Measurements from ENCODE around the gene PLXNA4.

Gene PLXNA4

GRCh38 chr7:132191418-132191817 is 384.9 kb downstream of the PLXNA4 start:
- TF ChIP-seq, protein P1, sequence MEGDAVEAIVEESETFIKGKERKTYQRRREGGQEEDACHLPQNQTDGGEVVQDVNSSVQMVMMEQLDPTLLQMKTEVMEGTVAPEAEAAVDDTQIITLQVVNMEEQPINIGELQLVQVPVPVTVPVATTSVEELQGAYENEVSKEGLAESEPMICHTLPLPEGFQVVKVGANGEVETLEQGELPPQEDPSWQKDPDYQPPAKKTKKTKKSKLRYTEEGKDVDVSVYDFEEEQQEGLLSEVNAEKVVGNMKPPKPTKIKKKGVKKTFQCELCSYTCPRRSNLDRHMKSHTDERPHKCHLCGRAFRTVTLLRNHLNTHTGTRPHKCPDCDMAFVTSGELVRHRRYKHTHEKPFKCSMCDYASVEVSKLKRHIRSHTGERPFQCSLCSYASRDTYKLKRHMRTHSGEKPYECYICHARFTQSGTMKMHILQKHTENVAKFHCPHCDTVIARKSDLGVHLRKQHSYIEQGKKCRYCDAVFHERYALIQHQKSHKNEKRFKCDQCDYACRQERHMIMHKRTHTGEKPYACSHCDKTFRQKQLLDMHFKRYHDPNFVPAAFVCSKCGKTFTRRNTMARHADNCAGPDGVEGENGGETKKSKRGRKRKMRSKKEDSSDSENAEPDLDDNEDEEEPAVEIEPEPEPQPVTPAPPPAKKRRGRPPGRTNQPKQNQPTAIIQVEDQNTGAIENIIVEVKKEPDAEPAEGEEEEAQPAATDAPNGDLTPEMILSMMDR (IDR thresholded peaks at IDR 0.05): no peak

DNA sequence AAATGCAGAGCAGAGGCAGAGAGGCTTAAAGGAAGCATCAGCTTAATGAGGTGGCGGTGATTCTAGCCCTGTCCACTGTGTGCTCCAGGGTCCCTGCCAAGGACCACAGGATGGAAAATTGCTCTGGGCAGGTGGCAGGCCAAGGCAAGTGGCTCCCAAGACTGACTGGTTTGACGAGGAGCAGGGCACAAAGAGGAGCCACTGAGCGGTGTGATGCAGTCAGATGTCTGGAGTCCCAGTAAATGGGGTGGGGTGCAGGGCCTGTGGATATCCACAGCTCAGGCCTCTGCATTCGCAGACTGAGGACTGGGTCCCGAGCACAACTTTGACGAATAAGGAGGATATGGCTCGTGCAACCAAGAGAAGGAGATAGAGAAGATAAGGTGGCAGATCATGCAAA is 385.6 kb downstream of the PLXNA4 start:
- TF ChIP-seq, protein P1 (IDR thresholded peaks at IDR 0.05): no peak

GRCh38 chr7:132189881-132190280 is 386.4 kb downstream of the PLXNA4 start:
- TF ChIP-seq, protein P1 (IDR thresholded peaks at IDR 0.05): no peak

DNA sequence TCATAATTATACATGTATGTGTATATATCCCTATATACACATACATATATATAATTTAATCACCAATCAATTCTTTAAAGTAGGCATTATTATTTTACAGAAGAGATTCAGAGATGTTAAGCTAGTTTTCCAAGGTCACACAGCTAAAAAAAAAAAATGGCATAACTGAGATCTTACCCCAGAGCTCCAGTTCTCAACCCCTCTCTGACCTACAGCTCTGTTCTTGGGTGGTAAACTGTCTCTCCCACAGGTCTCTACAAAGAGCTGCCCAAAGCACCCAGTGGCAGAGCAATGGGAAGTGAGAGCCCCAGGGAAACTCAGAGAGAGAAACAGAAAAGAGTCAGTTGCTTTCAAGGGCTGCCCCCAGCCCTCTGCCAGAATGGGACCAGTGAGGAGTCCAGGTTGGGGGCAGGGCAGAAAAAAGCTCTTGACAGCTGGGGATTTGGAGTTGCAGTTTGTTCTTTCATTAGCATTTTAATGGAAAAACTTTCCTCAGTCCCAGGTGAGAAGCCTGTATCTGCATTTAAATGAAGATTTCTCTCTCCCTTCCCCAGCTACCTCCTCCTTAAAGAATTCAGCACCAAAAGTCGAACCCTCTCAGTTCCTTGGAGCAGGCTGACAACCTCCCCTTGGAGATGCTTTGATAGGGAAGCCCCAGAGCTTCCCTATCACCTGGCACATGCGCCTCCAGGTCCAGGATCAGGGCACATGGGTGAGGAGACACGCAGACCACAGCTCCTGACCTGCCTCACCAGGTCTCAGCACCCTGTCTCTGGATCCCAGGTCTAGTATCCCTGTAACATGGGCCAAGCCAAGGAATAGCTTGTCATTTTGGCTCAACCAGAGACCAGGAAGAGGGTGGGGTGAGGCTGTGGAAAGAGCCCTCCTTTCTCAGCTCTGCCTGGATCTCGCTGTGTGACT is 388.1 kb downstream of the PLXNA4 start:
- TF ChIP-seq, protein P1 (IDR thresholded peaks at IDR 0.05): no peak

DNA sequence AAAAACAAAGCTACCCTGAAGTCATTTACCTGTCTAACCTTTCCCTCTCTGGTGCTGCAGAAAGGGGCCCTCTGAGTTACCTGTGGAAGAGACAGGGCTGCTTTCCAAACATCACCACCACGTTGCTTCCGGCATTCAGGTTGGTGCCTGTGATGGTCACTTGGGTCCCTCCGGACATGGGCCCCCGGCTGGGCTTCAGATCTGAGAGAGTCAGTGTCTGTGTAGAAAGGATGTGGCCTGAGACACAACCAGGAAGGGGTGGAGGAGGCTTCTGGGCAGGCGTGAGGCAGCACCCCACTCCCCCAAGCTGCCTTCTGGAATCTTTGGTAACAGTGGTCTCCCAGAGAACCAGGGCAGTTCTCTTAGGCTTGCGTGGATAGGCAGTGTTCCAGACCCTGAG is 388.9 kb downstream of the PLXNA4 start:
- TF ChIP-seq, protein P1 (IDR thresholded peaks at IDR 0.05): no peak

GRCh38 chr7:132185150-132185549 is 391.1 kb downstream of the PLXNA4 start:
- TF ChIP-seq, protein P1 (IDR thresholded peaks at IDR 0.05): no peak

GRCh38 chr7:132183781-132184380 is 392.4 kb downstream of the PLXNA4 start:
- TF ChIP-seq, protein P1 (IDR thresholded peaks at IDR 0.05): no peak

Data from LNCAP (cell line).